HCT116 (cell line): ENCODE data around the gene LRFN3. TPM values are rescaled to one million over a fixed set of nuclear protein-coding genes. Genes with fewer than 3 reads are reported as not detected.

Experiments
- ATAC-seq: fragments of 200-7000 bp; cut with Tn5 transposase; 2 replicates; pipeline ENCODE4 v1.9.1; 2020; ENCODE audit warnings: mild to moderate bottlenecking, moderate library complexity
- BruUV-seq: library from RNA; stranded (reverse); fragments of 400-500 nt; replicated peaks from 2 replicates; lab custom pipeline; 2021; lab: Mats Ljungman, UMichigan
- CTCF ChIA-PET: fragments of 300-600 bp; sonication (Branson Sonifier 250); formaldehyde crosslinking; loops from one replicate; lab custom pipeline; 2021; ENCODE audit warnings: antibody characterized with exemption; lab: Charles Lee
- POLR2A ChIA-PET: fragments of 300-600, 350-600 bp; sonication (Branson Sonifier 250); formaldehyde crosslinking; loops from one replicate; lab custom pipeline; 2021; ENCODE audit warnings: antibody characterized with exemption; lab: Charles Lee
- RAD21 ChIA-PET, 2 experiments: fragments of 300-600 bp; sonication (Branson Sonifier 250); formaldehyde crosslinking; loops; one replicate each; lab custom pipeline; 2023; ENCODE audit warnings: low total read pairs in 2 of 2; ENCODE audit not compliant: uncharacterized antibody in 2 of 2, unreplicated experiment in 2 of 2, low non-redundant PET in 1 of 2; lab: Charles Lee
- DNase-seq: peaks from one replicate; pipeline ENCODE4 v3.0.0-alpha.2; 2010; ENCODE audit warnings: low read depth, low spot score
- H2AFZ ChIP-seq: fragments of 200-600 bp; shearing (Covaris generic), sonication (generic); 2 replicates; pipeline ENCODE4 v1.6.1; 2017; ENCODE audit warnings: low read depth, mixed run types, mixed read lengths, antibody characterized with exemption, low read length; ENCODE audit not compliant: poor library complexity, severe bottlenecking
- H3K27ac ChIP-seq: 2 replicates; pipeline ENCODE4 v1.5.1; 2012; ENCODE audit warnings: low read depth, low read length
- H3K27me3 ChIP-seq: fragments of 200-600 bp; sonication (generic); 2 replicates; pipeline ENCODE4 v1.6.1; 2016; ENCODE audit warnings: mixed run types, low read length, mixed read lengths; ENCODE audit not compliant: insufficient read depth
- H3K36me3 ChIP-seq, 2 experiments: fragments of 200-500 bp in 1 of 2; fragments of 200-600 bp in 1 of 2; sonication (Bioruptor generic) in 1 of 2; sonication (generic) in 1 of 2; 2 replicates each; pipeline versions ENCODE4 v1.5.1 to v1.6.1; 2014 to 2016; ENCODE audit warnings: low read length in 2 of 2, inconsistent platforms in 1 of 2, mixed read lengths in 1 of 2, mixed run types in 1 of 2; ENCODE audit not compliant: insufficient read depth in 2 of 2, control insufficient read depth in 1 of 2
- H3K4me1 ChIP-seq, 2 experiments: fragments of 200-600 bp in 1 of 2; sonication (generic) in 1 of 2; 2 replicates each; pipeline versions ENCODE4 v1.5.1 to v1.6.1; 2012 to 2017; ENCODE audit warnings: low read length in 2 of 2, inconsistent platforms in 1 of 2, mild to moderate bottlenecking in 1 of 2, mixed read lengths in 1 of 2, mixed run types in 1 of 2, moderate library complexity in 1 of 2; ENCODE audit not compliant: insufficient read depth in 2 of 2, control insufficient read depth in 1 of 2
- H3K4me2 ChIP-seq: fragments of 200-600 bp; sonication (generic); 2 replicates; pipeline ENCODE4 v1.6.1; 2017; ENCODE audit warnings: mixed run types, low read length, mixed read lengths
- H3K4me3 ChIP-seq, 2 experiments: fragments of 200-600 bp in 1 of 2; sonication (generic) in 1 of 2; replicated peaks in 1 of 2; 2 replicates each; pipeline ENCODE4 v1.5.1; 2011 to 2016; ENCODE audit warnings: low read length in 2 of 2, control low read depth in 1 of 2, low read depth in 1 of 2, mild to moderate bottlenecking in 1 of 2, mixed read lengths in 1 of 2, mixed run types in 1 of 2
- H3K79me2 ChIP-seq: fragments of 200-600 bp; sonication (generic); 2 replicates; pipeline ENCODE4 v1.6.1; 2017; ENCODE audit warnings: mild to moderate bottlenecking, mixed run types, low read length, moderate library complexity, mixed read lengths; ENCODE audit not compliant: insufficient read depth
- H3K9ac ChIP-seq: fragments of 200-600 bp; sonication (generic); 2 replicates; pipeline ENCODE4 v1.6.1; 2016; ENCODE audit warnings: low read length, mixed read lengths
- H3K9me2 ChIP-seq: fragments of 200-600 bp; sonication (generic), shearing (Covaris generic); 2 replicates; pipeline ENCODE4 v1.6.1; 2017; ENCODE audit warnings: mixed run types, mild to moderate bottlenecking, moderate library complexity; ENCODE audit not compliant: insufficient read depth
- H3K9me3 ChIP-seq, 2 experiments: fragments of 200-500 bp in 1 of 2; fragments of 200-600 bp in 1 of 2; sonication (Bioruptor generic) in 1 of 2; sonication (generic) in 1 of 2; 2 replicates each; pipeline ENCODE4 v1.6.1; 2014 to 2017; ENCODE audit warnings: low read length in 2 of 2, mixed read lengths in 2 of 2, inconsistent platforms in 1 of 2, low read depth in 1 of 2, mild to moderate bottlenecking in 1 of 2, mixed run types in 1 of 2, moderate library complexity in 1 of 2; ENCODE audit not compliant: control insufficient read depth in 1 of 2, insufficient read depth in 1 of 2
- H4K20me1 ChIP-seq: fragments of 200-600 bp; sonication (generic), shearing (Covaris generic); 2 replicates; pipeline ENCODE4 v1.6.1; 2017; ENCODE audit warnings: mixed run types, mild to moderate bottlenecking, moderate library complexity; ENCODE audit not compliant: insufficient read depth
- ATF3 ChIP-seq: IDR thresholded peaks from 2 replicates; pipeline ENCODE4 v1.6.1; 2012
- CBX3 ChIP-seq: IDR thresholded peaks from 2 replicates; pipeline ENCODE4 v1.6.1; 2012; ENCODE audit warnings: low read depth
- CEBPB ChIP-seq: IDR thresholded peaks from 2 replicates; pipeline ENCODE4 v1.6.1; 2012; ENCODE audit warnings: low read depth
- CTCF ChIP-seq, 3 experiments: fragments of 200-600 bp in 1 of 3; sonication (generic) in 1 of 3; IDR thresholded peaks in 2 of 3; conservative IDR thresholded peaks in 1 of 3; 2 replicates each; pipeline ENCODE4 v1.5.1; 2012 to 2017; ENCODE audit warnings: low read depth in 2 of 3, low read length in 2 of 3, antibody characterized with exemption in 1 of 3, borderline replicate concordance in 1 of 3, control low read depth in 1 of 3, mild to moderate bottlenecking in 1 of 3, mixed read lengths in 1 of 3, mixed run types in 1 of 3, moderate library complexity in 1 of 3; ENCODE audit not compliant: insufficient read depth in 1 of 3
- EGR1 ChIP-seq: IDR thresholded peaks from 2 replicates; pipeline ENCODE4 v1.6.1; 2012; ENCODE audit warnings: low read depth
- ELF1 ChIP-seq: IDR thresholded peaks from 2 replicates; pipeline ENCODE4 v1.6.1; 2012; ENCODE audit warnings: low read depth, borderline replicate concordance
- EZH2 ChIP-seq: fragments of 200-600 bp; sonication (generic); IDR thresholded peaks from 2 replicates; pipeline ENCODE4 v1.6.1; 2017; ENCODE audit warnings: antibody characterized with exemption, mixed run types
- EZH2phosphoT487 ChIP-seq: fragments of 200-600 bp; IDR thresholded peaks from 2 replicates; pipeline ENCODE4 v1.6.1; 2018; ENCODE audit warnings: antibody characterized with exemption, borderline replicate concordance
- FOSL1 ChIP-seq: IDR thresholded peaks from 2 replicates; pipeline ENCODE4 v1.6.1; 2012; ENCODE audit warnings: low read depth
- JUND ChIP-seq: IDR thresholded peaks from 2 replicates; pipeline ENCODE4 v1.6.1; 2012
- POLR2A ChIP-seq: IDR thresholded peaks from 2 replicates; pipeline ENCODE4 v1.7.0; 2011; ENCODE audit warnings: borderline replicate concordance; ENCODE audit not compliant: insufficient read depth, insufficient read length; ENCODE audit errors: extremely low read depth
- POLR2AphosphoS5 ChIP-seq: IDR thresholded peaks from 2 replicates; pipeline ENCODE4 v1.6.1; 2011; ENCODE audit warnings: mild to moderate bottlenecking, low read depth, low read length, moderate library complexity
- SIN3A ChIP-seq: IDR thresholded peaks from 2 replicates; pipeline ENCODE4 v1.6.1; 2012; ENCODE audit warnings: low read depth
- SP1 ChIP-seq: IDR thresholded peaks from 2 replicates; pipeline ENCODE4 v1.6.1; 2012; ENCODE audit warnings: low read depth
- SRF ChIP-seq: IDR thresholded peaks from 2 replicates; pipeline ENCODE4 v1.6.1; 2012; ENCODE audit warnings: low read depth
- TCF7L2 ChIP-seq: IDR thresholded peaks from 2 replicates; pipeline ENCODE4 v1.7.0; 2011; ENCODE audit warnings: borderline replicate concordance, inconsistent platforms; ENCODE audit not compliant: insufficient read depth, insufficient read length; ENCODE audit errors: extremely low read depth
- ZFX ChIP-seq: fragments of 450-650 bp; IDR thresholded peaks from 2 replicates; pipeline ENCODE4 v1.6.1; 2017
- ZNF274 ChIP-seq: fragments of 200-500 bp; sonication (Bioruptor generic); IDR thresholded peaks from 2 replicates; pipeline ENCODE4 v1.6.1; 2014; ENCODE audit warnings: mild to moderate bottlenecking, low read depth, low read length, inconsistent platforms
- intact Hi-C: fragments of 100-400 bp; cut with micrococcal nuclease; formaldehyde crosslinking; loops from 2 replicates; pipeline ENCODE4 v1.10.0; 2022
- total RNA-seq: library from RNA; stranded (reverse); gene quantifications from one replicate; pipeline ENCODE4 v1.2.1, GENCODE V29; 2021; ENCODE audit not compliant: unreplicated experiment
- TF ChIP-seq, protein P1 (sequence below): IDR thresholded peaks from 2 replicates; pipeline ENCODE4 v1.6.1; 2012
- TF ChIP-seq, protein P2 (sequence below): IDR thresholded peaks from 2 replicates; pipeline ENCODE4 v1.6.1; 2011; ENCODE audit warnings: mild to moderate bottlenecking, low read length, moderate library complexity; ENCODE audit not compliant: insufficient replicate concordance; ENCODE audit errors: extremely low read depth
- TF ChIP-seq, protein P3 (sequence below): IDR thresholded peaks from 2 replicates; pipeline ENCODE4 v1.6.1; 2012; ENCODE audit warnings: low read depth

The LRFN3 gene
- total RNA-seq, 1 experiment from 2014 or later = 18.8 TPM

DNA sequence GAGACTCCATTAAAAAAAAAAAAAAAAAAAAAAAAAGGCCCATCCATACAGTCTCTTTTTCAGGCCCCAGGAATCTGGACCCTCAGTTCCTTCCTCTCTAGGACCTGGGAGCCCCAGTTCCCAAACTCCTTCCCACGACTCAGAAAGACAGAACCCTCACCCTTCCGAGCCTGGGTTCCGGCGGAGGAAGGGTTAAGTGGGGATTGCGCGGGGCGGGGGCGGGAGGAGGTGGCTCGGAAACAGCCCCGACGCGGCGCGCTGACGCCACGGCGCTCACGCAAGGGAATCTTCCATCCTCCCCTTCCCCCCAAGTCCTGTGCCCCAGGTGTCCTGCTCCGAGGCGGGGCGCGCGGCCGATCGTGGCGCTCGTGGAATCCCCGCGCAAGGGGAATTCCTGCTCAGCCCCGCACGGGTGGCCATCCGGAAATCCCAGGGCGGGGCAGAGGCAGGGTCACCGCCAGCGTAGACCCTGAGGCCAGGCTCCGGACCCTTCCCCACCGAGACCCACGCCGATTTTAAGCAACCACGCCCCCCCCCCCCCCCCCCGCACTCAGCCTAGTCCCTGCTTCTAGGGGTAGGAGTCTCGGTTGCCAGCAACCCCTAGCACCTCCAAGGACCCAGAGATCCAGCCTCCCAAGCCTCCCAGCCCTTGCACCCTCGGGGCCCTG, 36.5 kb upstream of the LRFN3 start:
- Histone ChIP-seq H3K27ac (peak overlapping the region; percentile 98), H3K4me3 (peak overlapping the region; percentile 98 to 99), H3K27me3 (no peaks in the 10 kb centered on the region), H3K79me2 (peaks cover 37% of the 10 kb centered on the region), H3K9ac (peak overlapping the region; percentile 99), H3K4me2 (peak overlapping the region; percentile 91), H3K9me2 (no peaks in the 10 kb centered on the region), H2AFZ (no peak overlapping the region), H3K4me1 (peaks cover 22 to 43% of the 10 kb centered on the region in 2 experiments), H4K20me1 (no peaks in the 10 kb centered on the region), H3K9me3 (no peaks in the 10 kb centered on the region), H3K36me3 (peaks cover 12 to 28% of the 10 kb centered on the region in 2 experiments; a peak in 2 of 4 replicates)
- intact Hi-C loops = no loop called here
- ChIA-PET POLR2A (interaction anchor here (1.2 kb wide), 1 partner anchor 29 kb away, joined by 3 read pairs; no protein-coding TSS in a partner anchor), CTCF (no interaction called here), RAD21 (no interaction called here)
- DNase-seq = peak; percentile 72
- ATAC-seq = peak; percentile 80
- TSS peak; percentile 47 for BruUV-seq
- peak; percentile 90 for TF ChIP-seq POLR2AphosphoS5
- TF ChIP-seq ATF3 = no peak
- no peak for TF ChIP-seq ELF1
- no peak for TF ChIP-seq TCF7L2
- peak; percentile 41 for TF ChIP-seq SIN3A
- no peak for TF ChIP-seq ZNF274
- TF ChIP-seq SP1 = peak; percentile 82
- TF ChIP-seq CBX3 = no peak
- TF ChIP-seq, protein P1, sequence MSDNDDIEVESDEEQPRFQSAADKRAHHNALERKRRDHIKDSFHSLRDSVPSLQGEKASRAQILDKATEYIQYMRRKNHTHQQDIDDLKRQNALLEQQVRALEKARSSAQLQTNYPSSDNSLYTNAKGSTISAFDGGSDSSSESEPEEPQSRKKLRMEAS = peak; percentile 64
- no peak for TF ChIP-seq CEBPB
- TF ChIP-seq, protein P2, sequence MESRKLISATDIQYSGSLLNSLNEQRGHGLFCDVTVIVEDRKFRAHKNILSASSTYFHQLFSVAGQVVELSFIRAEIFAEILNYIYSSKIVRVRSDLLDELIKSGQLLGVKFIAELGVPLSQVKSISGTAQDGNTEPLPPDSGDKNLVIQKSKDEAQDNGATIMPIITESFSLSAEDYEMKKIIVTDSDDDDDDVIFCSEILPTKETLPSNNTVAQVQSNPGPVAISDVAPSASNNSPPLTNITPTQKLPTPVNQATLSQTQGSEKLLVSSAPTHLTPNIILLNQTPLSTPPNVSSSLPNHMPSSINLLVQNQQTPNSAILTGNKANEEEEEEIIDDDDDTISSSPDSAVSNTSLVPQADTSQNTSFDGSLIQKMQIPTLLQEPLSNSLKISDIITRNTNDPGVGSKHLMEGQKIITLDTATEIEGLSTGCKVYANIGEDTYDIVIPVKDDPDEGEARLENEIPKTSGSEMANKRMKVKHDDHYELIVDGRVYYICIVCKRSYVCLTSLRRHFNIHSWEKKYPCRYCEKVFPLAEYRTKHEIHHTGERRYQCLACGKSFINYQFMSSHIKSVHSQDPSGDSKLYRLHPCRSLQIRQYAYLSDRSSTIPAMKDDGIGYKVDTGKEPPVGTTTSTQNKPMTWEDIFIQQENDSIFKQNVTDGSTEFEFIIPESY = no peak
- no peak for TF ChIP-seq EZH2phosphoT487
- TF ChIP-seq EZH2 = no peak
- no peak for TF ChIP-seq SRF
- TF ChIP-seq ZFX = no peak
- TF ChIP-seq CTCF (IDR thresholded peaks at IDR 0.05 in 2 of 3, conservative IDR thresholded peaks at IDR 0.05 in 1 of 3; ENCODE audit: borderline replicate concordance in 1 of 3, insufficient read depth in 1 of 3, low read depth in 2 of 3, low read length in 2 of 3) = no peak
- TF ChIP-seq JUND = no peak
- TF ChIP-seq FOSL1 = no peak
- TF ChIP-seq POLR2A = no peak
- TF ChIP-seq EGR1 = peak; percentile 98
- TF ChIP-seq, protein P3, sequence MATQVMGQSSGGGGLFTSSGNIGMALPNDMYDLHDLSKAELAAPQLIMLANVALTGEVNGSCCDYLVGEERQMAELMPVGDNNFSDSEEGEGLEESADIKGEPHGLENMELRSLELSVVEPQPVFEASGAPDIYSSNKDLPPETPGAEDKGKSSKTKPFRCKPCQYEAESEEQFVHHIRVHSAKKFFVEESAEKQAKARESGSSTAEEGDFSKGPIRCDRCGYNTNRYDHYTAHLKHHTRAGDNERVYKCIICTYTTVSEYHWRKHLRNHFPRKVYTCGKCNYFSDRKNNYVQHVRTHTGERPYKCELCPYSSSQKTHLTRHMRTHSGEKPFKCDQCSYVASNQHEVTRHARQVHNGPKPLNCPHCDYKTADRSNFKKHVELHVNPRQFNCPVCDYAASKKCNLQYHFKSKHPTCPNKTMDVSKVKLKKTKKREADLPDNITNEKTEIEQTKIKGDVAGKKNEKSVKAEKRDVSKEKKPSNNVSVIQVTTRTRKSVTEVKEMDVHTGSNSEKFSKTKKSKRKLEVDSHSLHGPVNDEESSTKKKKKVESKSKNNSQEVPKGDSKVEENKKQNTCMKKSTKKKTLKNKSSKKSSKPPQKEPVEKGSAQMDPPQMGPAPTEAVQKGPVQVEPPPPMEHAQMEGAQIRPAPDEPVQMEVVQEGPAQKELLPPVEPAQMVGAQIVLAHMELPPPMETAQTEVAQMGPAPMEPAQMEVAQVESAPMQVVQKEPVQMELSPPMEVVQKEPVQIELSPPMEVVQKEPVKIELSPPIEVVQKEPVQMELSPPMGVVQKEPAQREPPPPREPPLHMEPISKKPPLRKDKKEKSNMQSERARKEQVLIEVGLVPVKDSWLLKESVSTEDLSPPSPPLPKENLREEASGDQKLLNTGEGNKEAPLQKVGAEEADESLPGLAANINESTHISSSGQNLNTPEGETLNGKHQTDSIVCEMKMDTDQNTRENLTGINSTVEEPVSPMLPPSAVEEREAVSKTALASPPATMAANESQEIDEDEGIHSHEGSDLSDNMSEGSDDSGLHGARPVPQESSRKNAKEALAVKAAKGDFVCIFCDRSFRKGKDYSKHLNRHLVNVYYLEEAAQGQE = no peak
